HEK293 (cell line): ENCODE results near the gene DPF3.

Experiments used
- CTCF ChIA-PET: fragments of 350-600 bp; formaldehyde crosslinking; extraction: SDS; loops from one replicate; lab custom pipeline; 2021; ENCODE audit warnings: antibody characterized with exemption; lab: Yijun Ruan, JAX
- POLR2A ChIA-PET: fragments of 300-600 bp; formaldehyde crosslinking; extraction: SDS; loops from one replicate; lab custom pipeline; 2020; ENCODE audit warnings: antibody characterized with exemption, inconsistent platforms; lab: Yijun Ruan, JAX
- H3K27ac ChIP-seq: fragments of 200-500 bp; sonication (Bioruptor generic); 2 replicates; pipeline ENCODE4 v1.5.1; 2014; ENCODE audit warnings: low read depth, low read length, control low read depth, inconsistent platforms; ENCODE audit errors: extremely low read depth
- H3K36me3 ChIP-seq, 2 experiments: fragments of 200-500 bp in 1 of 2; sonication (Bioruptor generic) in 1 of 2; 1 replicate in 1 of 2; 2 replicates in 1 of 2; pipeline ENCODE4 v1.5.1; 2014 to 2017; ENCODE audit warnings: inconsistent platforms in 2 of 2, low read length in 2 of 2; ENCODE audit not compliant: control insufficient read depth in 2 of 2, insufficient read depth in 1 of 2
- H3K4me1 ChIP-seq: fragments of 200-500 bp; sonication (Bioruptor generic); 2 replicates; pipeline ENCODE4 v1.5.1; 2014; ENCODE audit warnings: mild to moderate bottlenecking, low read length, inconsistent platforms; ENCODE audit not compliant: control insufficient read depth, insufficient read depth
- H3K4me3 ChIP-seq: 2 replicates; pipeline ENCODE4 v1.5.1; 2011; ENCODE audit warnings: low read depth, mild to moderate bottlenecking, control low read depth, low read length, moderate library complexity
- H3K9me3 ChIP-seq: fragments of 200-500 bp; sonication (Bioruptor generic); 2 replicates; pipeline ENCODE4 v1.5.1; 2014; ENCODE audit warnings: low read depth, low read length, inconsistent platforms; ENCODE audit not compliant: control insufficient read depth, insufficient read depth
- KLF8 ChIP-seq: fragments of 450-650 bp; formaldehyde crosslinking; IDR thresholded peaks from 2 replicates; pipeline ENCODE4 v1.5.1; 2016; ENCODE audit warnings: missing biosample characterization, missing genetic modification characterization
- OSR2 ChIP-seq: fragments of 450-650 bp; formaldehyde crosslinking; IDR thresholded peaks from 2 replicates; pipeline ENCODE4 v1.5.1; 2016; ENCODE audit warnings: missing biosample characterization, missing genetic modification characterization
- PRDM1 ChIP-seq: fragments of 450-650 bp; formaldehyde crosslinking; IDR thresholded peaks from 2 replicates; pipeline ENCODE4; 2016; ENCODE audit warnings: missing biosample characterization, missing genetic modification characterization
- SETDB1 ChIP-seq: IDR thresholded peaks from one replicate; pipeline ENCODE4 v1.6.1; 2017; ENCODE audit warnings: mild to moderate bottlenecking, low read length, moderate library complexity, mixed read lengths; ENCODE audit not compliant: insufficient read length
- SP2 ChIP-seq: fragments of 450-650 bp; formaldehyde crosslinking; IDR thresholded peaks from 2 replicates; pipeline ENCODE4 v1.5.1; 2016; ENCODE audit warnings: missing biosample characterization, missing genetic modification characterization
- TRIM28 ChIP-seq: IDR thresholded peaks from 2 replicates; pipeline ENCODE4 v1.6.1; 2011; ENCODE audit warnings: low read length, control low read depth, borderline replicate concordance
- WT1 ChIP-seq: fragments of 450-650 bp; formaldehyde crosslinking; IDR thresholded peaks from 2 replicates; pipeline ENCODE4 v1.5.1; 2016; ENCODE audit warnings: missing biosample characterization, missing genetic modification characterization
- ZBTB1 ChIP-seq: fragments of 450-650 bp; formaldehyde crosslinking; IDR thresholded peaks from 2 replicates; pipeline ENCODE4 v1.5.1; 2016; ENCODE audit warnings: missing biosample characterization, missing genetic modification characterization
- ZBTB21 ChIP-seq: fragments of 450-650 bp; formaldehyde crosslinking; IDR thresholded peaks from 2 replicates; pipeline ENCODE4 v1.5.1; 2017; ENCODE audit warnings: missing biosample characterization, missing genetic modification characterization
- ZEB2 ChIP-seq: fragments of 450-650 bp; formaldehyde crosslinking; IDR thresholded peaks from 2 replicates; pipeline ENCODE4 v1.5.1; 2016; ENCODE audit warnings: missing biosample characterization, missing genetic modification characterization
- ZIC2 ChIP-seq: fragments of 450-650 bp; formaldehyde crosslinking; IDR thresholded peaks from 2 replicates; pipeline ENCODE4 v1.5.1; 2016; ENCODE audit warnings: missing biosample characterization, missing genetic modification characterization
- ZNF223 ChIP-seq: fragments of 450-650 bp; formaldehyde crosslinking; IDR thresholded peaks from 2 replicates; pipeline ENCODE4 v1.5.1; 2016; ENCODE audit warnings: missing biosample characterization, missing genetic modification characterization
- ZNF37A ChIP-seq: fragments of 450-650 bp; IDR thresholded peaks from 2 replicates; pipeline ENCODE4 v1.5.1; 2018; ENCODE audit warnings: missing biosample characterization, missing genetic modification characterization
- ZNF394 ChIP-seq: fragments of 450-650 bp; formaldehyde crosslinking; IDR thresholded peaks from 2 replicates; pipeline ENCODE4 v1.5.1; 2016; ENCODE audit warnings: missing biosample characterization, missing genetic modification characterization, mild to moderate bottlenecking, moderate library complexity, borderline replicate concordance
- ZNF624 ChIP-seq: fragments of 450-650 bp; formaldehyde crosslinking; IDR thresholded peaks from 2 replicates; pipeline ENCODE4 v1.5.1; 2017; ENCODE audit warnings: missing biosample characterization, missing genetic modification characterization
- ZNF747 ChIP-seq: fragments of 450-650 bp; formaldehyde crosslinking; IDR thresholded peaks from 2 replicates; pipeline ENCODE4 v1.5.1; 2016; ENCODE audit warnings: missing biosample characterization, missing genetic modification characterization
- ZNF791 ChIP-seq: fragments of 450-650 bp; formaldehyde crosslinking; IDR thresholded peaks from 2 replicates; pipeline ENCODE4 v1.5.1; 2016; ENCODE audit warnings: missing biosample characterization, missing genetic modification characterization
- TF ChIP-seq, protein P1 (sequence below): fragments of 450-650 bp; formaldehyde crosslinking; IDR thresholded peaks from 2 replicates; pipeline ENCODE4 v1.5.0; 2017; ENCODE audit warnings: missing biosample characterization, missing genetic modification characterization, borderline replicate concordance
- TF ChIP-seq, protein P2 (sequence below): fragments of 450-650 bp; formaldehyde crosslinking; IDR thresholded peaks from 2 replicates; pipeline ENCODE4 v1.5.1; 2016; ENCODE audit warnings: missing biosample characterization, missing genetic modification characterization
- TF ChIP-seq, protein P3 (sequence below): fragments of 450-650 bp; formaldehyde crosslinking; IDR thresholded peaks from 2 replicates; pipeline ENCODE4 v1.5.1; 2016; ENCODE audit warnings: missing biosample characterization, missing genetic modification characterization
- TF ChIP-seq, protein P4 (sequence below): fragments of 450-650 bp; formaldehyde crosslinking; IDR thresholded peaks from 2 replicates; pipeline ENCODE4 v1.5.1; 2016; ENCODE audit warnings: missing biosample characterization, missing genetic modification characterization

The DPF3 gene

DNA sequence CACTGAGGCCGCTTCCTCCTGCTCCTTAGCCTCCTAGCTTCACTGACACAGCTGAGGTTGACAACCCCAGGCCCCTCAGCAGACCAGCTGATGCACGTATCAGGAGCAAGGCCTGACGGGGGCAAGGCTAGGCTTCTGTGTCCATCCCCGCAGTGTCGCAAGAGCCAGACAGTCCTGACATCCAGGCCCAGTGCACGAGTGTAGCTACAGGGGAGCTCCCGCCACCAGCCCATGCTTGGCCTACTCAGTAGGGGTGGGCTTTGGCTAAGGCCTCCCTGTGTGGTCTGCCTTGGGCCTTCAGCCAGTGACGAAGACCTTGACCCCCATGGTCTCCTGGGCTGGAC, 179.1 kb downstream of the DPF3 start:
- ChIA-PET CTCF (no interaction called here), POLR2A (no interaction called here)
- Histone ChIP-seq H3K4me1 (peaks cover 4% of the 10 kb centered on the region; the same call in 1 of the 2 replicates), H3K4me3 (no peak overlapping the region), H3K9me3 (no peaks in the 10 kb centered on the region), H3K36me3 (no peaks in the 10 kb centered on the region), H3K27ac (no peak overlapping the region)
- 0 out of 2 replicates have a peak, but pooled peaks have one; percentile 15 for TF ChIP-seq ZIC2
- TF ChIP-seq ZNF394 = no peak
- TF ChIP-seq, protein P1, sequence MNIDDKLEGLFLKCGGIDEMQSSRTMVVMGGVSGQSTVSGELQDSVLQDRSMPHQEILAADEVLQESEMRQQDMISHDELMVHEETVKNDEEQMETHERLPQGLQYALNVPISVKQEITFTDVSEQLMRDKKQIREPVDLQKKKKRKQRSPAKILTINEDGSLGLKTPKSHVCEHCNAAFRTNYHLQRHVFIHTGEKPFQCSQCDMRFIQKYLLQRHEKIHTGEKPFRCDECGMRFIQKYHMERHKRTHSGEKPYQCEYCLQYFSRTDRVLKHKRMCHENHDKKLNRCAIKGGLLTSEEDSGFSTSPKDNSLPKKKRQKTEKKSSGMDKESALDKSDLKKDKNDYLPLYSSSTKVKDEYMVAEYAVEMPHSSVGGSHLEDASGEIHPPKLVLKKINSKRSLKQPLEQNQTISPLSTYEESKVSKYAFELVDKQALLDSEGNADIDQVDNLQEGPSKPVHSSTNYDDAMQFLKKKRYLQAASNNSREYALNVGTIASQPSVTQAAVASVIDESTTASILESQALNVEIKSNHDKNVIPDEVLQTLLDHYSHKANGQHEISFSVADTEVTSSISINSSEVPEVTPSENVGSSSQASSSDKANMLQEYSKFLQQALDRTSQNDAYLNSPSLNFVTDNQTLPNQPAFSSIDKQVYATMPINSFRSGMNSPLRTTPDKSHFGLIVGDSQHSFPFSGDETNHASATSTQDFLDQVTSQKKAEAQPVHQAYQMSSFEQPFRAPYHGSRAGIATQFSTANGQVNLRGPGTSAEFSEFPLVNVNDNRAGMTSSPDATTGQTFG (tag by site-specific recombination) = no peak
- TF ChIP-seq, protein P2, sequence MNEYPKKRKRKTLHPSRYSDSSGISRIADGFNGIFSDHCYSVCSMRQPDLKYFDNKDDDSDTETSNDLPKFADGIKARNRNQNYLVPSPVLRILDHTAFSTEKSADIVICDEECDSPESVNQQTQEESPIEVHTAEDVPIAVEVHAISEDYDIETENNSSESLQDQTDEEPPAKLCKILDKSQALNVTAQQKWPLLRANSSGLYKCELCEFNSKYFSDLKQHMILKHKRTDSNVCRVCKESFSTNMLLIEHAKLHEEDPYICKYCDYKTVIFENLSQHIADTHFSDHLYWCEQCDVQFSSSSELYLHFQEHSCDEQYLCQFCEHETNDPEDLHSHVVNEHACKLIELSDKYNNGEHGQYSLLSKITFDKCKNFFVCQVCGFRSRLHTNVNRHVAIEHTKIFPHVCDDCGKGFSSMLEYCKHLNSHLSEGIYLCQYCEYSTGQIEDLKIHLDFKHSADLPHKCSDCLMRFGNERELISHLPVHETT = no peak
- no peak for TF ChIP-seq ZBTB1 (tag by site-specific recombination)
- no peak for TF ChIP-seq WT1 (tag by site-specific recombination)
- TF ChIP-seq, protein P3, sequence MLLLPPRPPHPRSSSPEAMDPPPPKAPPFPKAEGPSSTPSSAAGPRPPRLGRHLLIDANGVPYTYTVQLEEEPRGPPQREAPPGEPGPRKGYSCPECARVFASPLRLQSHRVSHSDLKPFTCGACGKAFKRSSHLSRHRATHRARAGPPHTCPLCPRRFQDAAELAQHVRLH (tag by site-specific recombination) = no peak

DNA sequence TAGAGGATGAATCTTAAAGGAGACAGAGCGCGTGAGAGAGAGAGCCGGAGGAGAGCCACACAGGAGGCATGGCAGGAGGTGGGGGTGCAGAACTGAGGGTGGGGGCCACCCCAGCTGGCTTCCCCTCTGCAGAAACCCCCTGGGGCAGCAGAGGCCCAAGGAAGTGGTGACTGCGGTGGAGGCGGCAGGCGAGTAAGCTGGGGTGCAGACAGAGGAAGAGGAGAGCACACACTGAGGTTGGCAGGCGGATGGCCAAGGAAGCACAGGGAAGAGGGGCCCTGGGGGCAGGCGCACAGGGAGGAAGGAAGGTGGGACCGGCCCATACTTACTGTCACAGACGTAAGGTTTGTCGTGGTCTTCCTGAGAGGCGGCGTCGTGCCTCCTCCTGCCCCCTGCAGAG, 179.8 kb downstream of the DPF3 start:
- H3K36me3 ChIP-seq = no peaks in the 10 kb centered on the region
- no peak overlapping the region for H3K27ac ChIP-seq
- peaks cover 4% of the 10 kb centered on the region; the same call in 1 of the 2 replicates for H3K4me1 ChIP-seq
- ChIA-PET POLR2A (no interaction called here), CTCF (no interaction called here)
- TF ChIP-seq ZNF37A (tag by site-specific recombination) (no peak), ZNF624 (tag by site-specific recombination) (no peak), ZNF747 (tag by site-specific recombination) (no peak), TRIM28 (no peak), ZBTB21 (tag by site-specific recombination) (no peak), ZEB2 (tag by site-specific recombination) (no peak), OSR2 (tag by site-specific recombination) (no peak), SP2 (tag by site-specific recombination) (no peak)
- TF ChIP-seq, protein P4, sequence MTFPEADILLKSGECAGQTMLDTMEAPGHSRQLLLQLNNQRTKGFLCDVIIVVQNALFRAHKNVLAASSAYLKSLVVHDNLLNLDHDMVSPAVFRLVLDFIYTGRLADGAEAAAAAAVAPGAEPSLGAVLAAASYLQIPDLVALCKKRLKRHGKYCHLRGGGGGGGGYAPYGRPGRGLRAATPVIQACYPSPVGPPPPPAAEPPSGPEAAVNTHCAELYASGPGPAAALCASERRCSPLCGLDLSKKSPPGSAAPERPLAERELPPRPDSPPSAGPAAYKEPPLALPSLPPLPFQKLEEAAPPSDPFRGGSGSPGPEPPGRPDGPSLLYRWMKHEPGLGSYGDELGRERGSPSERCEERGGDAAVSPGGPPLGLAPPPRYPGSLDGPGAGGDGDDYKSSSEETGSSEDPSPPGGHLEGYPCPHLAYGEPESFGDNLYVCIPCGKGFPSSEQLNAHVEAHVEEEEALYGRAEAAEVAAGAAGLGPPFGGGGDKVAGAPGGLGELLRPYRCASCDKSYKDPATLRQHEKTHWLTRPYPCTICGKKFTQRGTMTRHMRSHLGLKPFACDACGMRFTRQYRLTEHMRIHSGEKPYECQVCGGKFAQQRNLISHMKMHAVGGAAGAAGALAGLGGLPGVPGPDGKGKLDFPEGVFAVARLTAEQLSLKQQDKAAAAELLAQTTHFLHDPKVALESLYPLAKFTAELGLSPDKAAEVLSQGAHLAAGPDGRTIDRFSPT (tag by site-specific recombination) = no peak
- H3K4me3 ChIP-seq = no peak overlapping the region
- no peaks in the 10 kb centered on the region for H3K9me3 ChIP-seq

DNA sequence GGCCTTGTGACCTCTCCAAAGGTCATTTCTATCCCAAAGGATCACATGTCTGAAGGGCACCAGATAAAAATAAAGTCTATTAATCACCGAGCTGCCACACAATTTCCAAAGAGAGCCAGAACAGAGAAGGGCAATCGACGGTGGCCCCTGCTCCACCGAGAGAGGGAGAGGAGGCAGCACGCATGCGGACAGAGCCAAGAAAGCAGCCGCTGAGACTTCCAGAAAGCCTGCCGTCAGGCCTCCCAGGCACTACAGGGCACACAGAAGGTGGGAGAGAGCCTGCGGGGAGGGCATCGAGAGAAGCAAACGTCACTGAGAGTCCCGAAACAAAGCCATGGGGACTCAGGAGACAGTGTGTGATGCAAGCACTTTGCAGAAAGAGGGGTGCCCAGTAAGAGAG, 182.0 kb downstream of the DPF3 start:
- Histone ChIP-seq H3K4me1 (peaks cover 4% of the 10 kb centered on the region; the same call in 1 of the 2 replicates), H3K36me3 (no peaks in the 10 kb centered on the region), H3K27ac (no peak overlapping the region), H3K4me3 (no peak overlapping the region), H3K9me3 (no peaks in the 10 kb centered on the region)
- ChIA-PET CTCF (interaction anchor here (0.5 to 1.0 kb wide), 2 partner anchors 236 to 760 kb away, joined by 3 to 4 read pairs; no protein-coding TSS in a partner anchor), POLR2A (interaction anchor here (0.5 kb wide), 1 partner anchor 1202 kb away, joined by 4 read pairs; no protein-coding TSS in a partner anchor)
- TF ChIP-seq ZNF791 (tag by site-specific recombination) = no peak
- TF ChIP-seq PRDM1 (tag by site-specific recombination) = no peak
- TF ChIP-seq KLF8 (tag by site-specific recombination) = no peak
- no peak for TF ChIP-seq ZNF223 (tag by site-specific recombination)
- TF ChIP-seq SETDB1 = no peak
- TF ChIP-seq, protein P1 (tag by site-specific recombination) = no peak
- no peak for TF ChIP-seq ZNF394
- TF ChIP-seq, protein P2 = no peak
- TF ChIP-seq ZBTB21 (tag by site-specific recombination) = no peak
